SK-N-SH treated with all-trans-retinoic acid at 6 μM for 48 hours (cell line): ENCODE results near the gene HPS3.

ENCODE experiments used
- ATAC-seq: fragments of 200-7000 bp; cut with Tn5 transposase; 3 replicates; pipeline ENCODE4 v1.9.1; 2020; ENCODE audit warnings: mild to moderate bottlenecking, moderate library complexity
- ARNTL ChIP-seq: fragments of 450-650 bp; formaldehyde crosslinking; IDR thresholded peaks from 2 replicates; pipeline ENCODE4 v1.5.0; 2020; ENCODE audit warnings: low read depth, mild to moderate bottlenecking, moderate library complexity, borderline replicate concordance
- BACH2 ChIP-seq: fragments of 250-450 bp; sonication (Bioruptor Pico); IDR thresholded peaks from 2 replicates; pipeline ENCODE4 v1.9.0; 2021; ENCODE audit warnings: mild to moderate bottlenecking, borderline replicate concordance
- ESRRG ChIP-seq: fragments of 250-450 bp; sonication (Bioruptor Pico); IDR thresholded peaks from 2 replicates; pipeline ENCODE4 v1.6.1; 2021; ENCODE audit warnings: mild to moderate bottlenecking
- GLIS3 ChIP-seq: fragments of 250-450 bp; sonication (Bioruptor Pico); IDR thresholded peaks from 2 replicates; pipeline ENCODE4 v1.5.0; 2020; ENCODE audit warnings: mild to moderate bottlenecking, moderate library complexity
- OSR1 ChIP-seq: fragments of 250-450 bp; sonication (Bioruptor Pico); IDR thresholded peaks from 2 replicates; pipeline ENCODE4 v1.8.0; 2022; ENCODE audit warnings: moderate library complexity, mild to moderate bottlenecking, inconsistent platforms
- PPARA ChIP-seq: fragments of 250-450 bp; sonication (Bioruptor Pico); IDR thresholded peaks from 2 replicates; pipeline ENCODE4 v1.5.0; 2020; ENCODE audit warnings: mild to moderate bottlenecking, borderline replicate concordance
- SNAI2 ChIP-seq: fragments of 250-450 bp; sonication (Bioruptor Pico); IDR thresholded peaks from 2 replicates; pipeline ENCODE4 v1.5.0; 2020; ENCODE audit warnings: mild to moderate bottlenecking, moderate library complexity
- TCF4 ChIP-seq: fragments of 250-450 bp; sonication (Bioruptor Pico); IDR thresholded peaks from 2 replicates; pipeline ENCODE4 v1.8.0; 2021; ENCODE audit warnings: mild to moderate bottlenecking, moderate library complexity, borderline replicate concordance
- TOX ChIP-seq: fragments of 250-450 bp; sonication (Bioruptor Pico); IDR thresholded peaks from 2 replicates; pipeline ENCODE4 v1.8.0; 2021; ENCODE audit warnings: mild to moderate bottlenecking, moderate library complexity, borderline replicate concordance
- ZC3H10 ChIP-seq: fragments of 250-450 bp; sonication (Bioruptor Pico); IDR thresholded peaks from 2 replicates; pipeline ENCODE4 v1.5.1; 2021; ENCODE audit warnings: mild to moderate bottlenecking, moderate library complexity
- ZFP3 ChIP-seq: fragments of 250-450 bp; sonication (Bioruptor Pico); IDR thresholded peaks from 2 replicates; pipeline ENCODE4 v1.5.0; 2020; ENCODE audit warnings: mild to moderate bottlenecking, moderate library complexity
- ZFP30 ChIP-seq: fragments of 450-650 bp; formaldehyde crosslinking; IDR thresholded peaks from 2 replicates; pipeline ENCODE4 v1.5.0; 2022; ENCODE audit warnings: mild to moderate bottlenecking, moderate library complexity
- ZNF565 ChIP-seq: fragments of 450-650 bp; formaldehyde crosslinking; conservative IDR thresholded peaks from 2 replicates; pipeline ENCODE4 v1.5.0; 2020; ENCODE audit warnings: low read depth, mild to moderate bottlenecking, moderate library complexity
- ZNF8 ChIP-seq: fragments of 450-650 bp; formaldehyde crosslinking; IDR thresholded peaks from 2 replicates; pipeline ENCODE4 v1.5.0; 2020; ENCODE audit warnings: mild to moderate bottlenecking, moderate library complexity
- TF ChIP-seq, protein P1 (sequence below): fragments of 250-450 bp; sonication (Bioruptor Pico); IDR thresholded peaks from 2 replicates; pipeline ENCODE4 v1.8.0; 2020; ENCODE audit warnings: mild to moderate bottlenecking, moderate library complexity, borderline replicate concordance
- TF ChIP-seq, protein P2 (sequence below): fragments of 250-450 bp; sonication (Bioruptor Pico); IDR thresholded peaks from 2 replicates; pipeline ENCODE4 v1.5.0; 2020; ENCODE audit warnings: mild to moderate bottlenecking, moderate library complexity
- TF ChIP-seq, protein P3 (sequence below): fragments of 250-450 bp; sonication (Bioruptor Pico); IDR thresholded peaks from 2 replicates; pipeline ENCODE4 v1.8.0; 2021; ENCODE audit warnings: low read depth, mild to moderate bottlenecking, moderate library complexity, borderline replicate concordance
- TF ChIP-seq, protein P4 (sequence below): fragments of 250-450 bp; sonication (Bioruptor Pico); IDR thresholded peaks from 2 replicates; pipeline ENCODE4 v1.5.1; 2020; ENCODE audit warnings: low read depth, mild to moderate bottlenecking, moderate library complexity
- TF ChIP-seq, protein P5 (sequence below): fragments of 250-450 bp; sonication (Bioruptor Pico); IDR thresholded peaks from 2 replicates; pipeline ENCODE4 v1.5.1; 2021; ENCODE audit warnings: mild to moderate bottlenecking, moderate library complexity

The HPS3 gene

DNA sequence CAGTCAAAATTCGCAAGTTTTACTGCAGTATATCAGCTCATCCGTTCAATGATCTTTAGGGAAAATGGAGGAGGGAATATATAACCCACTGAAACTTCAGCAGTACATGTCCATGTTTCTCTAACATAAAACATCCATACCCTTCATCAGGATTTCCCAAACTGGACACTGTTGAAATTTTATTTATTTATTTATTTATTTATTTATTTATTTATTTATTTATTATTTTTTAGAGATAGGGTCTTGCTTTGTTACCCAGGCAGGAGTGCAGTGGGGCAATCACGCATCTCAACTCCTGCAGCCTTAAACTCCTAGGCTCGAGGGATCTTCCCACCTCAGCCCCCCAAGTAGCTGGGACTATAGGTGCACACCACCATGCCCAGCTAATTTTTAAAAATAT is 28.3 kb upstream of the HPS3 start:
- no peak for ATAC-seq
- no peak for TF ChIP-seq ESRRG (CRISPR knock-in tag)
- TF ChIP-seq, protein P1, sequence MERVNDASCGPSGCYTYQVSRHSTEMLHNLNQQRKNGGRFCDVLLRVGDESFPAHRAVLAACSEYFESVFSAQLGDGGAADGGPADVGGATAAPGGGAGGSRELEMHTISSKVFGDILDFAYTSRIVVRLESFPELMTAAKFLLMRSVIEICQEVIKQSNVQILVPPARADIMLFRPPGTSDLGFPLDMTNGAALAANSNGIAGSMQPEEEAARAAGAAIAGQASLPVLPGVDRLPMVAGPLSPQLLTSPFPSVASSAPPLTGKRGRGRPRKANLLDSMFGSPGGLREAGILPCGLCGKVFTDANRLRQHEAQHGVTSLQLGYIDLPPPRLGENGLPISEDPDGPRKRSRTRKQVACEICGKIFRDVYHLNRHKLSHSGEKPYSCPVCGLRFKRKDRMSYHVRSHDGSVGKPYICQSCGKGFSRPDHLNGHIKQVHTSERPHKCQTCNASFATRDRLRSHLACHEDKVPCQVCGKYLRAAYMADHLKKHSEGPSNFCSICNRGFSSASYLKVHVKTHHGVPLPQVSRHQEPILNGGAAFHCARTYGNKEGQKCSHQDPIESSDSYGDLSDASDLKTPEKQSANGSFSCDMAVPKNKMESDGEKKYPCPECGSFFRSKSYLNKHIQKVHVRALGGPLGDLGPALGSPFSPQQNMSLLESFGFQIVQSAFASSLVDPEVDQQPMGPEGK (CRISPR knock-in tag) = no peak

DNA sequence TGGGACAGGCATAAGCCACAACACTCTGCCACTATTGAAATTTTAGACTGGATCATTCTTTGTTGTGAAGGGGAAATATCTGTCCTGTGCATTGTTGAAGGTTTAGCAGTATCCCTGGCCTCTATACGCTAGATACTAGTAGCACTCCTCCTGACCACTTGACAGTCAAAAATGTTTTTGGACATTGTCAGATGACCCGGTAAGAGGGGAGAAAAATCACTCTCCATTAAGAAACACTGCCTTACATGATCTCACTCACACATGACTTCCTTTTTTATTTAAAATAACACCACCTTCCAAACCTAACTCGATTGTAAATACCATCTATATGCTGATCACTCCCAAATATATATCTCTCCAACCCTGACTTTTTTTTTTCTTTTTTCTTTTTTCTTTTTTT is 27.8 kb upstream of the HPS3 start:
- no peak for TF ChIP-seq BACH2 (CRISPR knock-in tag)
- no peak for TF ChIP-seq PPARA (CRISPR knock-in tag)
- TF ChIP-seq, protein P2, sequence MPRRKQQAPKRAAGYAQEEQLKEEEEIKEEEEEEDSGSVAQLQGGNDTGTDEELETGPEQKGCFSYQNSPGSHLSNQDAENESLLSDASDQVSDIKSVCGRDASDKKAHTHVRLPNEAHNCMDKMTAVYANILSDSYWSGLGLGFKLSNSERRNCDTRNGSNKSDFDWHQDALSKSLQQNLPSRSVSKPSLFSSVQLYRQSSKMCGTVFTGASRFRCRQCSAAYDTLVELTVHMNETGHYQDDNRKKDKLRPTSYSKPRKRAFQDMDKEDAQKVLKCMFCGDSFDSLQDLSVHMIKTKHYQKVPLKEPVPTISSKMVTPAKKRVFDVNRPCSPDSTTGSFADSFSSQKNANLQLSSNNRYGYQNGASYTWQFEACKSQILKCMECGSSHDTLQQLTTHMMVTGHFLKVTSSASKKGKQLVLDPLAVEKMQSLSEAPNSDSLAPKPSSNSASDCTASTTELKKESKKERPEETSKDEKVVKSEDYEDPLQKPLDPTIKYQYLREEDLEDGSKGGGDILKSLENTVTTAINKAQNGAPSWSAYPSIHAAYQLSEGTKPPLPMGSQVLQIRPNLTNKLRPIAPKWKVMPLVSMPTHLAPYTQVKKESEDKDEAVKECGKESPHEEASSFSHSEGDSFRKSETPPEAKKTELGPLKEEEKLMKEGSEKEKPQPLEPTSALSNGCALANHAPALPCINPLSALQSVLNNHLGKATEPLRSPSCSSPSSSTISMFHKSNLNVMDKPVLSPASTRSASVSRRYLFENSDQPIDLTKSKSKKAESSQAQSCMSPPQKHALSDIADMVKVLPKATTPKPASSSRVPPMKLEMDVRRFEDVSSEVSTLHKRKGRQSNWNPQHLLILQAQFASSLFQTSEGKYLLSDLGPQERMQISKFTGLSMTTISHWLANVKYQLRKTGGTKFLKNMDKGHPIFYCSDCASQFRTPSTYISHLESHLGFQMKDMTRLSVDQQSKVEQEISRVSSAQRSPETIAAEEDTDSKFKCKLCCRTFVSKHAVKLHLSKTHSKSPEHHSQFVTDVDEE = no peak
- TF ChIP-seq ARNTL (CRISPR knock-in tag) = no peak
- TF ChIP-seq, protein P3, sequence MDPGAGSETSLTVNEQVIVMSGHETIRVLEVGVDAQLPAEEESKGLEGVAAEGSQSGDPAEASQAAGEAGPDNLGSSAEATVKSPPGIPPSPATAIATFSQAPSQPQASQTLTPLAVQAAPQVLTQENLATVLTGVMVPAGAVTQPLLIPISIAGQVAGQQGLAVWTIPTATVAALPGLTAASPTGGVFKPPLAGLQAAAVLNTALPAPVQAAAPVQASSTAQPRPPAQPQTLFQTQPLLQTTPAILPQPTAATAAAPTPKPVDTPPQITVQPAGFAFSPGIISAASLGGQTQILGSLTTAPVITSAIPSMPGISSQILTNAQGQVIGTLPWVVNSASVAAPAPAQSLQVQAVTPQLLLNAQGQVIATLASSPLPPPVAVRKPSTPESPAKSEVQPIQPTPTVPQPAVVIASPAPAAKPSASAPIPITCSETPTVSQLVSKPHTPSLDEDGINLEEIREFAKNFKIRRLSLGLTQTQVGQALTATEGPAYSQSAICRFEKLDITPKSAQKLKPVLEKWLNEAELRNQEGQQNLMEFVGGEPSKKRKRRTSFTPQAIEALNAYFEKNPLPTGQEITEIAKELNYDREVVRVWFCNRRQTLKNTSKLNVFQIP (CRISPR knock-in tag) = no peak
- no peak for TF ChIP-seq TCF4 (CRISPR knock-in tag)
- TF ChIP-seq, protein P4, sequence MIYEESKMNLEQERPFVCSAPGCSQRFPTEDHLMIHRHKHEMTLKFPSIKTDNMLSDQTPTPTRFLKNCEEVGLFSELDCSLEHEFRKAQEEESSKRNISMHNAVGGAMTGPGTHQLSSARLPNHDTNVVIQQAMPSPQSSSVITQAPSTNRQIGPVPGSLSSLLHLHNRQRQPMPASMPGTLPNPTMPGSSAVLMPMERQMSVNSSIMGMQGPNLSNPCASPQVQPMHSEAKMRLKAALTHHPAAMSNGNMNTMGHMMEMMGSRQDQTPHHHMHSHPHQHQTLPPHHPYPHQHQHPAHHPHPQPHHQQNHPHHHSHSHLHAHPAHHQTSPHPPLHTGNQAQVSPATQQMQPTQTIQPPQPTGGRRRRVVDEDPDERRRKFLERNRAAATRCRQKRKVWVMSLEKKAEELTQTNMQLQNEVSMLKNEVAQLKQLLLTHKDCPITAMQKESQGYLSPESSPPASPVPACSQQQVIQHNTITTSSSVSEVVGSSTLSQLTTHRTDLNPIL (CRISPR knock-in tag) = no peak
- no peak for TF ChIP-seq ZFP3 (CRISPR knock-in tag)
- no peak for TF ChIP-seq ZFP30 (CRISPR knock-in tag)
- no peak for TF ChIP-seq ZNF565 (CRISPR knock-in tag)
- TF ChIP-seq, protein P5, sequence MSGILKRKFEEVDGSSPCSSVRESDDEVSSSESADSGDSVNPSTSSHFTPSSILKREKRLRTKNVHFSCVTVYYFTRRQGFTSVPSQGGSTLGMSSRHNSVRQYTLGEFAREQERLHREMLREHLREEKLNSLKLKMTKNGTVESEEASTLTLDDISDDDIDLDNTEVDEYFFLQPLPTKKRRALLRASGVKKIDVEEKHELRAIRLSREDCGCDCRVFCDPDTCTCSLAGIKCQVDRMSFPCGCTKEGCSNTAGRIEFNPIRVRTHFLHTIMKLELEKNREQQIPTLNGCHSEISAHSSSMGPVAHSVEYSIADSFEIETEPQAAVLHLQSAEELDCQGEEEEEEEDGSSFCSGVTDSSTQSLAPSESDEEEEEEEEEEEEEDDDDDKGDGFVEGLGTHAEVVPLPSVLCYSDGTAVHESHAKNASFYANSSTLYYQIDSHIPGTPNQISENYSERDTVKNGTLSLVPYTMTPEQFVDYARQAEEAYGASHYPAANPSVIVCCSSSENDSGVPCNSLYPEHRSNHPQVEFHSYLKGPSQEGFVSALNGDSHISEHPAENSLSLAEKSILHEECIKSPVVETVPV (CRISPR knock-in tag) = no peak
- TF ChIP-seq OSR1 (CRISPR knock-in tag) = no peak
- TF ChIP-seq GLIS3 (CRISPR knock-in tag) = no peak
- TF ChIP-seq SNAI2 = no peak
- no peak for TF ChIP-seq ZNF8 (CRISPR knock-in tag)
- ATAC-seq = no peak

DNA sequence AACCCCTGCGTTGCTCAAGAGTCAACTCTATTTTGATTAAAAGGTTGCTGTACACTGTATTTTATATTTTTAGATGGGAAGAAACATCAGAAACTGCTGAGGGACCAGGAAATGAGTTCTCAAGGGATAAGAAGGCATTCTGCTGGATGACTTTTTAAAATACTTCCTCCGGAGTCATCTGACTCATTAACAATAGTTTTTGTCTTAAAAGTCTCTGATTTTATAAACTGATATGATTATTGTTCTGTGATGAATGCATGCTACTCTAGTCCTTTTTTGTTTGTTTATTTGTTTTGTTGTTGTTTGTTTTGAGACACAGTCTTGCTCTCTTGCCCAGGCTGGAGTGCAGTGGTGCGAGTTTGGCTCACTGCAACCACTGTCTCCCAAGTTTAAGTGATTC is 25.0 kb upstream of the HPS3 start:
- TF ChIP-seq ZNF565 (CRISPR knock-in tag) (no peak), TOX (CRISPR knock-in tag) (no peak), ESRRG (CRISPR knock-in tag) (no peak), ZC3H10 (no peak), PPARA (CRISPR knock-in tag) (no peak), ZNF8 (CRISPR knock-in tag) (no peak), ARNTL (CRISPR knock-in tag) (no peak)
- TF ChIP-seq, protein P5 (CRISPR knock-in tag) = no peak

More for the DNA sequence above, 25.0 kb upstream of the HPS3 start:
- ATAC-seq = no peak
